ENCODE data around the gene PPCDC. TPM values are rescaled to one million over a fixed set of nuclear protein-coding genes. Genes with fewer than 3 reads are reported as not detected.
A peak's percentile ranks its signal among the peaks of the same experiment; 100 is the strongest.

PPCDC gene
- total and polyA plus RNA-seq, 12 donors: 3.6 to 14.6 (median 5.8) TPM

DNA sequence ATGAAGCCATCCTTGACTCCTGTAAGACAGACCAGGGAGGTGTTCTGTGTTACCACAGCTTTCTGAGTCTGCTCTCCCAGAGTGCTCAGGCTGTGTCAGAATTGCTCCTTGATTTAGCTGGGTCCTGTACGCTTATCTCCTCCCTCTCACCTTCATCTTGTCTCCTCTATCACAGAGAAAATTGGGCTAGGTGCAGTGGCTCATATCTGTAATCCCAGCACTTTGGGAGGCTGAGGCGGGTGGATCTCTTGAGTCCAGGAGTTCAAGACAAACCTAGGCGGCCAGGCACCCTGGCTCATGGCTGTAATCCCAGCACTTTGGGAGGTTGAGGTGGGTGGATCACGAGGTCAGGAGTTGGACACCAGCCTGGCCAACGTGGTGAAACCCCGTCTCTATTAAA is 22.1 kb upstream of the PPCDC start:
- intact Hi-C loops (cut with DNase I): loop anchor here in 1 of 10 donors (5.0 kb wide), 1 partner anchor 1059 kb away; no protein-coding TSS in a partner anchor
- no peak for DNase-seq
- 83 to 88% methylated on average over 6 of the region's 6 CpGs for WGBS, 2 donors

DNA sequence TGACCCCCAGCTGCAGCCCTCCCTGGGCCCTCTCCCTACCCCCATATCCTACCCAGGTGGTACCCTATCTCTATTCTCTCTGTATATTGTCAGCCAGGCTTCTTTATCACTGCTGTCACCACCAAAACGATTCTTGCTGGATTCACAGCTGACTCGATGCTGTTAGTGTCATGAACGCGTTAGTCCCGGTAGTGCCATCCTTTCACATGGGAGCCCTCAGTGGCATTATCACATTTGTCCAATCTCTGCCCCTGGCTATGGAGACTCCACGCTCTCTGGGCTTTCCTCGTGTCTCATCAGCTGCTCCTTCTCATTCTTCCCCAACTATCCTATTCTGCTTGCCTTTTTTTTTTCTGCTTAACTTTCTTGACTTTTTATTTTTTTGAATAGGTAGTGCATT is 21.0 kb upstream of the PPCDC start:
- ATAC-seq (no peak), DNase-seq (no peak)
- no peaks in the 10 kb centered on the region for H3K36me3 ChIP-seq
- TF ChIP-seq, protein P1, sequence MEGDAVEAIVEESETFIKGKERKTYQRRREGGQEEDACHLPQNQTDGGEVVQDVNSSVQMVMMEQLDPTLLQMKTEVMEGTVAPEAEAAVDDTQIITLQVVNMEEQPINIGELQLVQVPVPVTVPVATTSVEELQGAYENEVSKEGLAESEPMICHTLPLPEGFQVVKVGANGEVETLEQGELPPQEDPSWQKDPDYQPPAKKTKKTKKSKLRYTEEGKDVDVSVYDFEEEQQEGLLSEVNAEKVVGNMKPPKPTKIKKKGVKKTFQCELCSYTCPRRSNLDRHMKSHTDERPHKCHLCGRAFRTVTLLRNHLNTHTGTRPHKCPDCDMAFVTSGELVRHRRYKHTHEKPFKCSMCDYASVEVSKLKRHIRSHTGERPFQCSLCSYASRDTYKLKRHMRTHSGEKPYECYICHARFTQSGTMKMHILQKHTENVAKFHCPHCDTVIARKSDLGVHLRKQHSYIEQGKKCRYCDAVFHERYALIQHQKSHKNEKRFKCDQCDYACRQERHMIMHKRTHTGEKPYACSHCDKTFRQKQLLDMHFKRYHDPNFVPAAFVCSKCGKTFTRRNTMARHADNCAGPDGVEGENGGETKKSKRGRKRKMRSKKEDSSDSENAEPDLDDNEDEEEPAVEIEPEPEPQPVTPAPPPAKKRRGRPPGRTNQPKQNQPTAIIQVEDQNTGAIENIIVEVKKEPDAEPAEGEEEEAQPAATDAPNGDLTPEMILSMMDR (IDR thresholded peaks at IDR 0.05): no peak
- H3K27ac ChIP-seq: no peak overlapping the region
- peaks cover 0 to 4% (median 0%) of the 10 kb centered on the region in 9 donors for H3K4me1 ChIP-seq
- H3K9me3 ChIP-seq: no peaks in the 10 kb centered on the region
- intact Hi-C loops (cut with DNase I): loop anchor here in 1 of 10 donors (5.0 kb wide), 1 partner anchor 1060 kb away; no protein-coding TSS in a partner anchor
- no peak overlapping the region for H3K4me3 ChIP-seq
- peaks cover 0 to 14% (median 0%) of the 10 kb centered on the region in 7 donors for H3K27me3 ChIP-seq
- WGBS, 2 donors: 37 to 47% methylated on average over 7 of the region's 7 CpGs

More for the DNA sequence above, 22.1 kb upstream of the PPCDC start:
- Histone ChIP-seq H3K27ac (no peak overlapping the region), H3K9me3 (no peaks in the 10 kb centered on the region), H3K27me3 (peaks cover 0 to 24% (median 3%) of the 10 kb centered on the region in 7 donors), H3K4me1 (peaks cover 0 to 10% (median 3%) of the 10 kb centered on the region in 9 donors), H3K4me3 (no peak overlapping the region), H3K36me3 (no peaks in the 10 kb centered on the region)
- TF ChIP-seq, protein P1 (IDR thresholded peaks at IDR 0.05): no peak
- ATAC-seq: no peak

GRCh38 chr15:75007216-75007615 is 16.2 kb upstream of the PPCDC start:
- ATAC-seq: no peak
- DNase-seq: no peak
- Histone ChIP-seq H3K36me3 (no peaks in the 10 kb centered on the region), H3K4me3 (no peak overlapping the region), H3K4me1 (peaks cover 0 to 14% (median 0%) of the 10 kb centered on the region in 9 donors), H3K27me3 (no peaks in the 10 kb centered on the region), H3K9me3 (no peaks in the 10 kb centered on the region), H3K27ac (peak overlapping the region in 1 of 10 donors; percentile 60)
- WGBS, 2 donors: 87 to 88% methylated on average over 13 of the region's 13 CpGs
- TF ChIP-seq, protein P1 (IDR thresholded peaks at IDR 0.05): no peak
- intact Hi-C loops (cut with DNase I): no loop called here

- DNase-seq: no peak
- intact Hi-C loops (cut with DNase I): no loop called here
- WGBS, 2 donors: 86 to 90% methylated on average over 5 of the region's 5 CpGs
- ATAC-seq: peak in 2 of 8 donors; percentile 17 to 20
- Histone ChIP-seq H3K36me3 (no peaks in the 10 kb centered on the region), H3K4me1 (peaks cover 0 to 14% (median 0%) of the 10 kb centered on the region in 9 donors), H3K9me3 (no peaks in the 10 kb centered on the region), H3K4me3 (no peak overlapping the region), H3K27me3 (no peaks in the 10 kb centered on the region), H3K27ac (peak overlapping the region in 2 of 10 donors; percentile 35 to 60)
- TF ChIP-seq, protein P1 (IDR thresholded peaks at IDR 0.05): no peak
These were observed 15.2 kb upstream of the PPCDC start for GRCh38 chr15:75008221-75008625.
